ENCODE results near the gene SAMD11.
A peak's percentile ranks its signal among the peaks of the same experiment; 100 is the strongest.

The SAMD11 gene

DNA sequence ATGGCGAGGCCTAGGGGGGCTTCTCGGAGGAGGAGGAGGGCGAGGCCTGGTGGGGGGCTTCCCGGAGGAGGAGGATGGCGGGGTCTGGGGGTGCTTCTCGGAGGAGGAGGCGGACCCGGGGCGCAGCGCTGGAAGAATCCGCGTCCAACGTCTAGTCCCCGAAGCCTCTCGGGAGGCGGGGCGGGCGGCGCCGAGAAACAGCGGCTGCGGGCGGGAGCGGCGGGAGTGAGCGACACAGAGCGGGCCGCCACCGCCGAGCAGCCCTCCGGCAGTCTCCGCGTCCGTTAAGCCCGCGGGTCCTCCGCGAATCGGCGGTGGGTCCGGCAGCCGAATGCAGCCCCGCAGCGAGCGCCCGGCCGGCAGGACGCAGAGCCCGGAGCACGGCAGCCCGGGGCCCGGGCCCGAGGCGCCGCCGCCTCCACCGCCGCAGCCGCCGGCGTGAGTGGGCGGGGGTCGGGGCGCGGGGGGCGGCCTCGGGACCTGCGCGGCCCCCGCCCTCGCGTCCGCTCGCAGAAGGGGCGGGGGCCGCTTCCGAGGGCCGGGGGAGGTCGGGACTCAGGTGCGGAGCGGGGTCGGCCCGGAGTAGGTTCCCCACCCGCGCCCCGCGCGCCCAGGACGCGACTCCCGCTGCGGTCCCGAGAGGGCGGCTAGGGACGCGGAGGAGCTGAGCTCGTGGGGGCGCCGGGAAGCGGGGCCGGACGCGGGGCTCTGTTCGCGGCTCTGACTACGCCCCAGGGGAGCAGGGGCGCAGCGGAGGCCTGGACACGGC lies 36.8 kb downstream of the SAMD11 start, which contains the start of gene KLHL17:
TSS of gene KLHL17 (plus strand) at position 222 of the 769 bp plus-strand sequence. CDS start at position 332, 110 bp downstream.
- Histone ChIP-seq H3K27me3 (ENCODE audit: insufficient read depth, poor library complexity, severe bottlenecking) (no peaks in the 10 kb centered on the region), H3K4me3 (replicated peaks; ENCODE audit: insufficient read depth, low read length) (peak within 1 kb of the TSS; percentile 64), H3K27ac (replicated peaks) (no peak within 1 kb of the TSS)
- DNase-seq (ENCODE audit: low read depth in 1 of 2, low spot score in 1 of 2), result peak in 1 of 2 experiments; percentile 80
- TF ChIP-seq GABPA (IDR thresholded peaks at IDR 0.05; ENCODE audit: low read depth) (no peak), SPI1 (IDR thresholded peaks at IDR 0.05; ENCODE audit: borderline replicate concordance, low read depth) (no peak), POLR2AphosphoS5 (IDR thresholded peaks at IDR 0.05; ENCODE audit: low read depth) (no peak)
- TF ChIP-seq, protein P1, sequence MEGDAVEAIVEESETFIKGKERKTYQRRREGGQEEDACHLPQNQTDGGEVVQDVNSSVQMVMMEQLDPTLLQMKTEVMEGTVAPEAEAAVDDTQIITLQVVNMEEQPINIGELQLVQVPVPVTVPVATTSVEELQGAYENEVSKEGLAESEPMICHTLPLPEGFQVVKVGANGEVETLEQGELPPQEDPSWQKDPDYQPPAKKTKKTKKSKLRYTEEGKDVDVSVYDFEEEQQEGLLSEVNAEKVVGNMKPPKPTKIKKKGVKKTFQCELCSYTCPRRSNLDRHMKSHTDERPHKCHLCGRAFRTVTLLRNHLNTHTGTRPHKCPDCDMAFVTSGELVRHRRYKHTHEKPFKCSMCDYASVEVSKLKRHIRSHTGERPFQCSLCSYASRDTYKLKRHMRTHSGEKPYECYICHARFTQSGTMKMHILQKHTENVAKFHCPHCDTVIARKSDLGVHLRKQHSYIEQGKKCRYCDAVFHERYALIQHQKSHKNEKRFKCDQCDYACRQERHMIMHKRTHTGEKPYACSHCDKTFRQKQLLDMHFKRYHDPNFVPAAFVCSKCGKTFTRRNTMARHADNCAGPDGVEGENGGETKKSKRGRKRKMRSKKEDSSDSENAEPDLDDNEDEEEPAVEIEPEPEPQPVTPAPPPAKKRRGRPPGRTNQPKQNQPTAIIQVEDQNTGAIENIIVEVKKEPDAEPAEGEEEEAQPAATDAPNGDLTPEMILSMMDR (IDR thresholded peaks at IDR 0.05; ENCODE audit: insufficient read depth, low read length), result no peak
- TF ChIP-seq, protein P2, sequence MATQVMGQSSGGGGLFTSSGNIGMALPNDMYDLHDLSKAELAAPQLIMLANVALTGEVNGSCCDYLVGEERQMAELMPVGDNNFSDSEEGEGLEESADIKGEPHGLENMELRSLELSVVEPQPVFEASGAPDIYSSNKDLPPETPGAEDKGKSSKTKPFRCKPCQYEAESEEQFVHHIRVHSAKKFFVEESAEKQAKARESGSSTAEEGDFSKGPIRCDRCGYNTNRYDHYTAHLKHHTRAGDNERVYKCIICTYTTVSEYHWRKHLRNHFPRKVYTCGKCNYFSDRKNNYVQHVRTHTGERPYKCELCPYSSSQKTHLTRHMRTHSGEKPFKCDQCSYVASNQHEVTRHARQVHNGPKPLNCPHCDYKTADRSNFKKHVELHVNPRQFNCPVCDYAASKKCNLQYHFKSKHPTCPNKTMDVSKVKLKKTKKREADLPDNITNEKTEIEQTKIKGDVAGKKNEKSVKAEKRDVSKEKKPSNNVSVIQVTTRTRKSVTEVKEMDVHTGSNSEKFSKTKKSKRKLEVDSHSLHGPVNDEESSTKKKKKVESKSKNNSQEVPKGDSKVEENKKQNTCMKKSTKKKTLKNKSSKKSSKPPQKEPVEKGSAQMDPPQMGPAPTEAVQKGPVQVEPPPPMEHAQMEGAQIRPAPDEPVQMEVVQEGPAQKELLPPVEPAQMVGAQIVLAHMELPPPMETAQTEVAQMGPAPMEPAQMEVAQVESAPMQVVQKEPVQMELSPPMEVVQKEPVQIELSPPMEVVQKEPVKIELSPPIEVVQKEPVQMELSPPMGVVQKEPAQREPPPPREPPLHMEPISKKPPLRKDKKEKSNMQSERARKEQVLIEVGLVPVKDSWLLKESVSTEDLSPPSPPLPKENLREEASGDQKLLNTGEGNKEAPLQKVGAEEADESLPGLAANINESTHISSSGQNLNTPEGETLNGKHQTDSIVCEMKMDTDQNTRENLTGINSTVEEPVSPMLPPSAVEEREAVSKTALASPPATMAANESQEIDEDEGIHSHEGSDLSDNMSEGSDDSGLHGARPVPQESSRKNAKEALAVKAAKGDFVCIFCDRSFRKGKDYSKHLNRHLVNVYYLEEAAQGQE (IDR thresholded peaks at IDR 0.05; ENCODE audit: insufficient replicate concordance, low read depth), result no peak

DNA sequence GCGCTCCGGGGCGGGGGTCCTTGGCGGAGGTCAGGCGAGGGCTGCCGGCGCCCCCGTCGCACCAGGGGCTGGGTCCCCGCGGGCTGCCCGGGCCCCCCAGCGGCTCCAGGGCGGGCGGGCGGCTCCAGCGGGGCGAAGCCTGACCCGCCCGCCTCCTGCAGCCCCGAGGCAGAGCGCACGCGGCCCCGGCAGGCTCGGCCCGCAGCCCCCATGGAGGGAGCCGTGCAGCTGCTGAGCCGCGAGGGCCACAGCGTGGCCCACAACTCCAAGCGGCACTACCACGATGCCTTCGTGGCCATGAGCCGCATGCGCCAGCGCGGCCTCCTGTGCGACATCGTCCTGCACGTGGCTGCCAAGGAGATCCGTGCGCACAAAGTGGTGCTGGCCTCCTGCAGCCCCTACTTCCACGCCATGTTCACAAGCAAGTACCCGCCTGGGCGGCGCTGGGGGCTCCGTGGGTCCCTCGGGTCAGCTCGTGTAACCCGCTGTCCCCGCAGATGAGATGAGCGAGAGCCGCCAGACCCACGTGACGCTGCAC lies 37.5 kb downstream of the SAMD11 start:
- TF ChIP-seq, protein P2 (IDR thresholded peaks at IDR 0.05; ENCODE audit: insufficient replicate concordance, low read depth), result no peak
- Histone ChIP-seq H3K27ac (replicated peaks) (no peak overlapping the region), H3K4me3 (replicated peaks; ENCODE audit: insufficient read depth, low read length) (peak overlapping the region; percentile 64), H3K27me3 (ENCODE audit: insufficient read depth, poor library complexity, severe bottlenecking) (no peaks in the 10 kb centered on the region)
- DNase-seq (ENCODE audit: low read depth in 1 of 2, low spot score in 1 of 2), result no peak

DNA sequence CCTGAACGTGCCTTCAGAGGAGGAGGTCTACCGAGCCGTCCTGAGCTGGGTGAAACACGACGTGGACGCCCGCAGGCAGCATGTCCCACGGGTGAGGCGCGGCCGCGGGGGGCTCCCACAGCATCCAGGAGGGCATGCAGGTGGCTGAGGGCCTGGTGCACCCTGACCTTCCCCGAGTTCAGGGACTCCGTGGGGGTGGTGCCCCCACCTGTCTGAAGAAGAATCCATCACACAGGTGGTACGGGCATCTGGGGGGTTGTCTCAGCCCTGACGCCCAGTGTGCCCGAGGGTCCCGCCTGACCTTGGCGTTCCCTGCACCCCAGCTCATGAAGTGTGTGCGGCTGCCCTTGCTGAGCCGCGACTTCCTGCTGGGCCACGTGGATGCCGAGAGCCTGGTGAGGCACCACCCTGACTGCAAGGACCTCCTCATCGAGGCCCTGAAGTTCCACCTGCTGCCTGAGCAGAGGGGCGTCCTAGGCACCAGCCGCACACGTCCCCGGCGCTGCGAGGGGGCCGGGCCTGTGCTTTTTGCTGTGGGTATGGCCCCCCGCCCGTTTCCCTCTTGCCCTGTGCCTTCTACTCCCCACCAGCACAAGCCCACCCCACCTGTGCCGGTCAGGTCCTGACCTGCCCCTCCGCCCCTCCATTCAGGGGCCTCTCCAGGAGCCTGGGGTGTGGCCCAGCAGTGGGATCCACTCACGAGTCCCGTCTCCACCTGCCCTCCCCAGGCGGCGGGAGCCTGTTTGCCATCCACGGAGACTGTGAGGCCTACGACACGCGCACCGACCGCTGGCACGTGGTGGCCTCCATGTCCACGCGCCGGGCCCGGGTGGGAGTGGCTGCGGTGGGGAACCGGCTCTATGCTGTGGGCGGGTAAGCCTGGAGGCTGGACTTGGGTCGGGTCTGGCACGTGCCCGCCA lies 38.9 kb downstream of the SAMD11 start:
- Histone ChIP-seq H3K4me3 (replicated peaks; ENCODE audit: insufficient read depth, low read length) (no peak overlapping the region), H3K27me3 (ENCODE audit: insufficient read depth, poor library complexity, severe bottlenecking) (no peaks in the 10 kb centered on the region), H3K27ac (replicated peaks) (no peak overlapping the region)
- TF ChIP-seq SPI1 (IDR thresholded peaks at IDR 0.05; ENCODE audit: borderline replicate concordance, low read depth) (no peak), GABPA (IDR thresholded peaks at IDR 0.05; ENCODE audit: low read depth) (no peak), POLR2AphosphoS5 (IDR thresholded peaks at IDR 0.05; ENCODE audit: low read depth) (no peak)
- TF ChIP-seq, protein P1 (IDR thresholded peaks at IDR 0.05; ENCODE audit: insufficient read depth, low read length), result no peak
- TF ChIP-seq, protein P2 (IDR thresholded peaks at IDR 0.05; ENCODE audit: insufficient replicate concordance, low read depth), result no peak
- DNase-seq (ENCODE audit: low read depth in 1 of 2, low spot score in 1 of 2), result no peak
